HepG2 (cell line): Measurements from ENCODE around the gene PTEN. TPM values are rescaled to one million over a fixed set of nuclear protein-coding genes. Genes with fewer than 3 reads are reported as not detected.

Experiments used
- CENPX ChIP-seq: sonication (generic); formaldehyde crosslinking; IDR thresholded peaks from 2 replicates; pipeline ENCODE4 v1.9.0; 2021; ENCODE audit warnings: mild to moderate bottlenecking, missing genetic modification reagents, moderate library complexity
- CREM ChIP-seq, 2 experiments: sonication (generic) in 1 of 2; formaldehyde crosslinking in 1 of 2; IDR thresholded peaks; 2 replicates each; pipeline versions ENCODE4 v1.4.0 to v1.6.1; 2016 to 2020; ENCODE audit warnings: antibody characterized with exemption in 1 of 2, mild to moderate bottlenecking in 1 of 2, missing genetic modification reagents in 1 of 2
- ELF4 ChIP-seq: sonication (generic); formaldehyde crosslinking; IDR thresholded peaks from 2 replicates; pipeline ENCODE4 v1.5.0; 2020; ENCODE audit warnings: missing genetic modification reagents, mild to moderate bottlenecking, moderate library complexity, borderline replicate concordance
- HNRNPUL1 ChIP-seq: fragments of 200-400 bp; formaldehyde crosslinking; IDR thresholded peaks from 2 replicates; pipeline ENCODE4 v1.6.1; 2017; ENCODE audit warnings: low read depth, mild to moderate bottlenecking, low read length, moderate library complexity
- HOXD1 ChIP-seq: sonication (generic); formaldehyde crosslinking; IDR thresholded peaks from 2 replicates; pipeline ENCODE4 v1.5.0; 2020; ENCODE audit warnings: missing genetic modification reagents
- KLF13 ChIP-seq: sonication (generic); formaldehyde crosslinking; IDR thresholded peaks from 2 replicates; pipeline ENCODE4 v1.4.0; 2020; ENCODE audit warnings: mild to moderate bottlenecking, missing genetic modification reagents
- MLLT10 ChIP-seq: sonication (generic); formaldehyde crosslinking; IDR thresholded peaks from 2 replicates; pipeline ENCODE4 v1.4.0; 2020; ENCODE audit warnings: missing genetic modification reagents
- MTA3 ChIP-seq: sonication (generic); formaldehyde crosslinking; IDR thresholded peaks from 2 replicates; pipeline ENCODE4 v1.4.0; 2020; ENCODE audit warnings: missing genetic modification reagents
- NFIC ChIP-seq: IDR thresholded peaks from 2 replicates; pipeline ENCODE4 v1.6.1; 2012; ENCODE audit warnings: mild to moderate bottlenecking, low read length, inconsistent platforms
- NFRKB ChIP-seq: fragments of 450-650 bp; IDR thresholded peaks from 2 replicates; pipeline ENCODE4 v1.6.1; 2017
- NKX3-1 ChIP-seq: sonication (generic); formaldehyde crosslinking; IDR thresholded peaks from 2 replicates; pipeline ENCODE4 v1.5.0; 2020; ENCODE audit warnings: missing genetic modification reagents
- NPAS2 ChIP-seq: sonication (generic); formaldehyde crosslinking; IDR thresholded peaks from 2 replicates; pipeline ENCODE4 v1.8.0; 2022; ENCODE audit warnings: mild to moderate bottlenecking, missing genetic modification reagents, borderline replicate concordance
- RAD21 ChIP-seq: fragments of 450-650 bp; formaldehyde crosslinking; IDR thresholded peaks from 2 replicates; pipeline ENCODE4 v1.5.0; 2020; ENCODE audit warnings: mild to moderate bottlenecking
- RARG ChIP-seq: sonication (generic); formaldehyde crosslinking; IDR thresholded peaks from 2 replicates; pipeline ENCODE4 v1.4.0; 2020; ENCODE audit warnings: low read depth, mild to moderate bottlenecking, missing genetic modification reagents
- SAFB2 ChIP-seq: sonication (generic); formaldehyde crosslinking; IDR thresholded peaks from 2 replicates; pipeline ENCODE4 v1.5.1; 2020; ENCODE audit warnings: missing genetic modification reagents, low read depth, mild to moderate bottlenecking, borderline replicate concordance
- SCMH1 ChIP-seq: sonication (generic); formaldehyde crosslinking; IDR thresholded peaks from 2 replicates; pipeline ENCODE4 v1.9.0; 2021; ENCODE audit warnings: missing genetic modification reagents, mild to moderate bottlenecking, borderline replicate concordance
- SMARCE1 ChIP-seq: fragments of 450-650 bp; IDR thresholded peaks from 2 replicates; pipeline ENCODE4 v1.6.1; 2017; ENCODE audit warnings: borderline replicate concordance
- TBL1XR1 ChIP-seq: fragments of 150-350 bp; IDR thresholded peaks from 2 replicates; pipeline ENCODE4 v1.6.1; 2014; ENCODE audit warnings: borderline replicate concordance, low read length; ENCODE audit not compliant: partially characterized antibody
- TCF7L2 ChIP-seq: IDR thresholded peaks from 2 replicates; pipeline ENCODE4 v1.6.1; 2011; ENCODE audit warnings: mild to moderate bottlenecking, low read depth, low read length, moderate library complexity
- ZBTB7A ChIP-seq: sonication (generic); formaldehyde crosslinking; IDR thresholded peaks from 2 replicates; pipeline ENCODE4 v1.8.0; 2022; ENCODE audit warnings: mild to moderate bottlenecking, missing genetic modification reagents
- ZNF607 ChIP-seq: sonication (generic); formaldehyde crosslinking; IDR thresholded peaks from 2 replicates; pipeline ENCODE4 v1.5.1; 2020; ENCODE audit warnings: missing genetic modification reagents, mild to moderate bottlenecking, borderline replicate concordance
- ZNF652 ChIP-seq: IDR thresholded peaks from 2 replicates; pipeline ENCODE4 v1.6.1; 2016; ENCODE audit warnings: low read depth, borderline replicate concordance
- ZNF720 ChIP-seq: sonication (generic); formaldehyde crosslinking; IDR thresholded peaks from 2 replicates; pipeline ENCODE4 v1.4.0; 2020; ENCODE audit warnings: missing genetic modification reagents
- ZNF83 ChIP-seq: sonication (generic); formaldehyde crosslinking; IDR thresholded peaks from 2 replicates; pipeline ENCODE4 v1.4.0; 2020; ENCODE audit warnings: missing genetic modification reagents, mild to moderate bottlenecking, borderline replicate concordance
- ZNF879 ChIP-seq: sonication (generic); formaldehyde crosslinking; IDR thresholded peaks from 2 replicates; pipeline ENCODE4 v1.8.1; 2023; ENCODE audit warnings: missing genetic modification reagents
- polyA plus RNA-seq, 8 experiments: library from polyadenylated mRNA; depleted of rRNA in 3 of 8; stranded (reverse) in 7 of 8; unstranded in 1 of 8; fragments of >200 nt; fragmentation: Illumina TruSeq in 4 of 8; extraction: Trizol in 4 of 8; gene quantifications; 2 replicates each; pipeline versions ENCODE4 v1.2.1 to v1.2.3, GENCODE V29; 2011 to 2016; ENCODE audit warnings: low read depth in 4 of 8, missing spikeins in 1 of 8, mixed read lengths in 1 of 8; ENCODE audit not compliant: insufficient read depth in 1 of 8
- total RNA-seq, 5 experiments: library from RNA; depleted of rRNA; stranded (reverse); fragments of >200 nt; fragmentation: Illumina TruSeq; extraction: Trizol; gene quantifications; 2 replicates each; pipeline ENCODE4 v1.2.3, GENCODE V29; 2016; ENCODE audit warnings: low read depth in 1 of 5
- TF ChIP-seq, protein P1 (sequence below): IDR thresholded peaks from 2 replicates; pipeline ENCODE4 v1.6.1; 2016; ENCODE audit warnings: low read depth, control low read depth
- TF ChIP-seq, protein P2 (sequence below): conservative IDR thresholded peaks from 2 replicates; pipeline ENCODE4 v1.6.1; 2018; ENCODE audit warnings: missing genetic modification reagents
- TF ChIP-seq, protein P3 (sequence below): sonication (generic); formaldehyde crosslinking; conservative IDR thresholded peaks from 2 replicates; pipeline ENCODE4 v1.4.0; 2020; ENCODE audit warnings: missing genetic modification reagents

PTEN gene
- total and polyA plus RNA-seq, 2 of the 13 experiments (the other 11 are each of a cell fraction or from before 2014, with no cell fraction given): 30.3 to 61.3 TPM

DNA sequence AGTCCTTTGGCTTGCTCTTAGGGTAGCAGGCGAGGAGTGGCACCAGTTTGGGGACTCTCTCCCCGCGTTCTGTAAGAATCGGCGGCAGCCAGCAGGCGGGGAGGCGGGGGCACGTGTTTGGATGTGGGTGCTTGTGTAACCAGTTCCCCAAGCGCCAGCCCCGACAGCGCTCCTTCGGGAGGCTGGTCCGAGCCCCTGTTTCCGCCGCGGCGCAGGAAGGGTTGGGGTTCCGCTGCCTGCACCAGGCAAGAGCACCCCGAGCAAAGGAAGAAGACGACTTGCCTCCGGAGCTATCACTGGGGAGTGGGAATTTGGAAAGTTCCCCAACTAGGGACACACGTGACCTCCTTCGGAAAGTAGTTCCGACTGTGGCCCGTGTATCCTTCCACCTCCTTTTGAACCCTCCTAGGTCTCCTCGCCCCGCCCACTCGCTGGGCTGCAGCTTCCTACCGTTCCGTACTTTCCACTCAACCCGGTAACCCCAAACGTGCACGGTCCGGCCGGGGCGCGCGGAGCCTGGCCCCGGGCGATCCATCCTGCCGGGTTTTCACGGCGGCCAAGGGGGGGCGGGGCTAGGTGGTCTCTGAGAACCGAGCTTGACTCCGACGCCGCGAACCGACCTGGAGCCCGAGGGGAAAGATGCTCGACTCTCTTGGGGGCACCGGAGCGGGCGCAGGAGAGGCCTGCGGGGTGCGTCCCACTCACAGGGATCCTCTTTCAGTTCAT, 1.3 kb upstream of the PTEN start (continued):
- TF ChIP-seq, protein P1, sequence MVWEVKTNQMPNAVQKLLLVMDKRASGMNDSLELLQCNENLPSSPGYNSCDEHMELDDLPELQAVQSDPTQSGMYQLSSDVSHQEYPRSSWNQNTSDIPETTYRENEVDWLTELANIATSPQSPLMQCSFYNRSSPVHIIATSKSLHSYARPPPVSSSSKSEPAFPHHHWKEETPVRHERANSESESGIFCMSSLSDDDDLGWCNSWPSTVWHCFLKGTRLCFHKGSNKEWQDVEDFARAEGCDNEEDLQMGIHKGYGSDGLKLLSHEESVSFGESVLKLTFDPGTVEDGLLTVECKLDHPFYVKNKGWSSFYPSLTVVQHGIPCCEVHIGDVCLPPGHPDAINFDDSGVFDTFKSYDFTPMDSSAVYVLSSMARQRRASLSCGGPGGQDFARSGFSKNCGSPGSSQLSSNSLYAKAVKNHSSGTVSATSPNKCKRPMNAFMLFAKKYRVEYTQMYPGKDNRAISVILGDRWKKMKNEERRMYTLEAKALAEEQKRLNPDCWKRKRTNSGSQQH (CRISPR knock-in tag): peak; percentile 66
- TF ChIP-seq, protein P2, sequence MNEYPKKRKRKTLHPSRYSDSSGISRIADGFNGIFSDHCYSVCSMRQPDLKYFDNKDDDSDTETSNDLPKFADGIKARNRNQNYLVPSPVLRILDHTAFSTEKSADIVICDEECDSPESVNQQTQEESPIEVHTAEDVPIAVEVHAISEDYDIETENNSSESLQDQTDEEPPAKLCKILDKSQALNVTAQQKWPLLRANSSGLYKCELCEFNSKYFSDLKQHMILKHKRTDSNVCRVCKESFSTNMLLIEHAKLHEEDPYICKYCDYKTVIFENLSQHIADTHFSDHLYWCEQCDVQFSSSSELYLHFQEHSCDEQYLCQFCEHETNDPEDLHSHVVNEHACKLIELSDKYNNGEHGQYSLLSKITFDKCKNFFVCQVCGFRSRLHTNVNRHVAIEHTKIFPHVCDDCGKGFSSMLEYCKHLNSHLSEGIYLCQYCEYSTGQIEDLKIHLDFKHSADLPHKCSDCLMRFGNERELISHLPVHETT: peak; percentile 100
- TF ChIP-seq RARG (CRISPR knock-in tag) (no peak), RAD21 (CRISPR knock-in tag) (peak; percentile 61), SMARCE1 (no peak), SCMH1 (CRISPR knock-in tag) (no peak), NFIC (peak; percentile 53; the same call in 1 of the 2 replicates), HOXD1 (CRISPR knock-in tag) (peak; percentile 70), TCF7L2 (no peak), NFRKB (no peak), HNRNPUL1 (0 out of 2 replicates have a peak, but pooled peaks have one; percentile 33), CENPX (CRISPR knock-in tag) (no peak), ZNF720 (CRISPR knock-in tag) (no peak), NKX3-1 (CRISPR knock-in tag) (peak; percentile 93), MLLT10 (CRISPR knock-in tag) (0 out of 2 replicates have a peak, but pooled peaks have one; percentile 41), MTA3 (CRISPR knock-in tag) (no peak), ELF4 (CRISPR knock-in tag) (peak; percentile 85), ZNF83 (CRISPR knock-in tag) (no peak; the same call in none of the 2 replicates), CREM (IDR thresholded peaks at IDR 0.05) (peak; percentile 54; the same call in 1 of the 2 replicates), CREM (CRISPR knock-in tag; IDR thresholded peaks at IDR 0.05) (no peak), NPAS2 (no peak), ZNF879 (CRISPR knock-in tag) (0 out of 2 replicates have a peak, but pooled peaks have one; percentile 80), ZNF607 (peak; percentile 70; the same call in 1 of the 2 replicates), TBL1XR1 (no peak), ZBTB7A (CRISPR knock-in tag) (peak; percentile 75; the same call in 1 of the 2 replicates), SAFB2 (CRISPR knock-in tag) (peak; percentile 66; the same call in 1 of the 2 replicates), ZNF652 (CRISPR knock-in tag) (peak; percentile 15; the same call in 1 of the 2 replicates), KLF13 (CRISPR knock-in tag) (peak; percentile 62; the same call in 1 of the 2 replicates)
- TF ChIP-seq, protein P3, sequence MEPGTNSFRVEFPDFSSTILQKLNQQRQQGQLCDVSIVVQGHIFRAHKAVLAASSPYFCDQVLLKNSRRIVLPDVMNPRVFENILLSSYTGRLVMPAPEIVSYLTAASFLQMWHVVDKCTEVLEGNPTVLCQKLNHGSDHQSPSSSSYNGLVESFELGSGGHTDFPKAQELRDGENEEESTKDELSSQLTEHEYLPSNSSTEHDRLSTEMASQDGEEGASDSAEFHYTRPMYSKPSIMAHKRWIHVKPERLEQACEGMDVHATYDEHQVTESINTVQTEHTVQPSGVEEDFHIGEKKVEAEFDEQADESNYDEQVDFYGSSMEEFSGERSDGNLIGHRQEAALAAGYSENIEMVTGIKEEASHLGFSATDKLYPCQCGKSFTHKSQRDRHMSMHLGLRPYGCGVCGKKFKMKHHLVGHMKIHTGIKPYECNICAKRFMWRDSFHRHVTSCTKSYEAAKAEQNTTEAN: peak; percentile 76
